GM12801 (cell line): ENCODE results near the gene LPP.

Experiments used
- TF ChIP-seq, protein P1 (sequence below): IDR thresholded peaks from one replicate; pipeline ENCODE4 v1.5.1; 2011; ENCODE audit warnings: control low read depth; ENCODE audit not compliant: insufficient read length; ENCODE audit errors: extremely low read depth

The LPP gene

DNA sequence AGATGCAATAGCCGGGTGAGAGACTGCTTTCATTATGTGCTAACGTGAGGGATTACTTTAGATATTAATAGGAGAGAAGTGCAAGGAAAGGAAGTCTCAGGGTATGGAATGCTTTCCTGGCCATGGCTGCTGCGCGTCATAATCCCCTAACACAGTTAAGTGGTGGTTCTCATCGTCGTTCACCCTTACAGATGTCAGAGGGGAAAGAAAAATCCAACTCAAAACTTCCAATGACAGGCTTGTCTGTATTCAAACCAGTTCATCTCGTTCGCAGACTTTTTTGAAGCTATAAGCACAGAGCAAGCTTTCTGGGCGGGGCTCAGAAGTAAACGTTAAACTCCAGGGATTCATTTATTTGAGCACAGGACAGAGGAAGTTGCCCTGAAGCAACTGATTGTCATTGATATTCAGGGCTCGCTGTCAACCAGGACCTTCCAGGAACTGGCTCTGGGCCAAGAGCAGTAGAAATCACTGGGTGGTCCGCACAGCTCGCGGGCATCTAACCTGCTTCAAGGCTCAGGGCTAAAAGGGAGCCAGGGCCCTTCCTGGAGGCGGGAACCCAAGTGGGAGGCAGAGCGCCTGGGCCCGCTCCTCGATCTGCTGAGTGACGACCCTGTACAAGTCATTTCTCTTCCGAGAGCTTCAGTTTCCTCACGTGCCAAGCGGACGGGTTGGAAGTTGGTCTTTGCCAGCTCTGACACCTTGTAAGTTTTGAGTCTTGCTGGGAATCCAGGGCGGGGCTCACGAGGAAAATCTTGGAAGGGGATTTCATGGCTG lies 1.1 kb upstream of the LPP start:
- TF ChIP-seq, protein P1, sequence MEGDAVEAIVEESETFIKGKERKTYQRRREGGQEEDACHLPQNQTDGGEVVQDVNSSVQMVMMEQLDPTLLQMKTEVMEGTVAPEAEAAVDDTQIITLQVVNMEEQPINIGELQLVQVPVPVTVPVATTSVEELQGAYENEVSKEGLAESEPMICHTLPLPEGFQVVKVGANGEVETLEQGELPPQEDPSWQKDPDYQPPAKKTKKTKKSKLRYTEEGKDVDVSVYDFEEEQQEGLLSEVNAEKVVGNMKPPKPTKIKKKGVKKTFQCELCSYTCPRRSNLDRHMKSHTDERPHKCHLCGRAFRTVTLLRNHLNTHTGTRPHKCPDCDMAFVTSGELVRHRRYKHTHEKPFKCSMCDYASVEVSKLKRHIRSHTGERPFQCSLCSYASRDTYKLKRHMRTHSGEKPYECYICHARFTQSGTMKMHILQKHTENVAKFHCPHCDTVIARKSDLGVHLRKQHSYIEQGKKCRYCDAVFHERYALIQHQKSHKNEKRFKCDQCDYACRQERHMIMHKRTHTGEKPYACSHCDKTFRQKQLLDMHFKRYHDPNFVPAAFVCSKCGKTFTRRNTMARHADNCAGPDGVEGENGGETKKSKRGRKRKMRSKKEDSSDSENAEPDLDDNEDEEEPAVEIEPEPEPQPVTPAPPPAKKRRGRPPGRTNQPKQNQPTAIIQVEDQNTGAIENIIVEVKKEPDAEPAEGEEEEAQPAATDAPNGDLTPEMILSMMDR, result no peak

DNA sequence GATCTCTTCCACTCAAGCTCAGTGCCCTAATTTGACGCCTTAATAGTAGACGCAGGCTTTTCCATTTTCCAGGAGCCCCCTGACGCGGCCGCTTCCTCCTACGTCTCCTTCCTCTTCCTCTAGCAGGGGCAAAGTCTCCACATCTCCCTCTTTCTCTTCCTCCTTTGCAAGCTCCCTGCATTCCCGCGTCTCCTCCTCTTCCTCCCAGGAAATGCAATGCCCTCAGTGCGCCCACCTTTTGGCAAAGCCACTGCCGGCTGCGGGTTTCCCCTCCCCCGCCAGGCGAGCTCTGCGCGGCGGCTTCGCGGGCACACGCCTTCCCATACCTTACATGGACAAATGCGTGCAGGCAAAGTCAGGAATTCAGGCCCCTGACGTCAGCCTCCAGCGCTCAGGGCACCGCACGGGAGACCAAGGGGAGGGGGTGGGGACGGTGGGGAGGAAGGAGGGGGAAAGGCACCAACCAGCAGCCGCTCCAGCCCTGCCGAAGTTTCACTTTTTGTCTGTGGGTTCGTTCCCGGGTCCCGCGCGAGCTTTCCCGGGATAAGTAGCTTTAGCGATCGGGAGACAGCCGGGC lies 432 bp upstream of the LPP start:
- TF ChIP-seq, protein P1, result no peak

DNA sequence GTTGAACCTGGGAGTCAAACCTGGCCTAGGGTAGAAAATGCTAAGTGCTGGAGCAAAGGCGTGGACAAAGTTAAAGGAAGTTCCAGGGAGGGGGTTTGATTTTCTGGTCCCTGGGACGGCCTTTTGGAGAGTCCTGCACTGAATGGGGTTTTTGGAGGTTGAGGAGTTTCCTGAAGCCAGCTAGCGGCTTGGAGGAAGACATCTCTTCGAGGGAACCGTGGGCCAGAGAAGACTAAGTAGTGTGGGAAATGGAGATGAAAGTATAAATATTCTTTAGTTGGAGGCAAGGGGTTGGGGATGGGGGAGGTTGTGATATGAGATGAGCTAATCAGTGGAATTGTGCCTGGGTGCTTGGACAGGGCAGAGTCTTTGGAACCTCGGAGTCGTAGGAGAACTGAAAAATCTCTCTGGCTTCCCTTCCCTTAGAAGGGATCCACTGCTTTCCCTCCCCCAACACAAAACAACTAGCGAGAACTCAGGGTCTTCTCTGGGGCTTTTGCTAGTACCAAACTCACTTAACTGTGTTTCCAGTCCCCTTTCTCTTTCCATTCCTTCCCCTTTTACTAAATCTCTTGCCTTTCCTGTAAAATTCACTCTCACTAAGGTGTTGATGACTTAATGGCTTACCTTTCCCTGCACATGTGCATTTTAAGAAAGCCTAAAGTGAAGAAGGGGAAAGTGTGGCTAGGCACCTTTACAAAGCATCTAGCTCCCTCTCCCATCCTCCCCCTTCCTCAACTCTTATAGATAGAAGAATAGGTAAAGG lies 1.0 kb downstream of the LPP start:
- TF ChIP-seq, protein P1, result no peak

DNA sequence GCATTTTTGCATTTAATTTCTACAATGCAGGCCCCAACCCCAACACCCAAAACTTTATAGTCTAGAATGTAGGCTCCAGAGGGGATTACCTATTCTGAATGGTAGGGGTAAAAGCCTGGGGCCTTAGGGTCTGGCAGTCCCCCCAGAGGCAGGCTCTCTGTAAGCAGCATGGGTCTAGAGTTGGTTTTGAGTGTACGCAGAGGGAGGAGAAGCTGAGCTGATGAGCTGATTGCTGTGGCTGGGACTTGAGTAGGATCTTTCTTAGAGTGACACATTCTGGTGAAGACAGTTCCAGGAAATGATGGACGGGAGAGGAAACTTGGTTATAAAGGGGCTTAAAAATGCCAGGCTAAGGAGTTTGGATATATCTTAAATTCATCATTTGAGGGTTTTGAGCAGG lies 2.1 kb downstream of the LPP start:
- TF ChIP-seq, protein P1, result no peak

- TF ChIP-seq, protein P1, result no peak
Measured at GRCh38 chr3:188157407-188157806, 3.5 kb downstream of the LPP start.

DNA sequence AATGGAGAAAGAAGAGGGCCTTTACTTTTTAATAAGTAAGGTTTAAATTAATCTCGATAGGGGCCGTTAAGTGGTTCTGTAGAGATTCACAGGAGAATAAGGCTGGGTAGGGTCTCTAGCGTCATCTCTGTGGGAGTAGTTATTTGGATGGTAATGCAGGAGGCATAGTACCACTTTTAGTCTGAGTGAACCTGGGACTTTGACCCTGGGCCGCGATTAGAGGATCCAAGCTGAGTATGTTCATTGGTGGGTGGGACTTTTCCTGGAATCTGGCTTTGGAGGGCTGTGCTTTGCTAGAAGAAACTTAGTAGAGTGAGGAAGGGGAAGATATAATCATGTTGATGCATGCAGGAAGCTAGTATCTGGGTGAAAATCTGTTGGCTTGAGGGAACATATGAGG lies 4.0 kb downstream of the LPP start:
- TF ChIP-seq, protein P1, result no peak

DNA sequence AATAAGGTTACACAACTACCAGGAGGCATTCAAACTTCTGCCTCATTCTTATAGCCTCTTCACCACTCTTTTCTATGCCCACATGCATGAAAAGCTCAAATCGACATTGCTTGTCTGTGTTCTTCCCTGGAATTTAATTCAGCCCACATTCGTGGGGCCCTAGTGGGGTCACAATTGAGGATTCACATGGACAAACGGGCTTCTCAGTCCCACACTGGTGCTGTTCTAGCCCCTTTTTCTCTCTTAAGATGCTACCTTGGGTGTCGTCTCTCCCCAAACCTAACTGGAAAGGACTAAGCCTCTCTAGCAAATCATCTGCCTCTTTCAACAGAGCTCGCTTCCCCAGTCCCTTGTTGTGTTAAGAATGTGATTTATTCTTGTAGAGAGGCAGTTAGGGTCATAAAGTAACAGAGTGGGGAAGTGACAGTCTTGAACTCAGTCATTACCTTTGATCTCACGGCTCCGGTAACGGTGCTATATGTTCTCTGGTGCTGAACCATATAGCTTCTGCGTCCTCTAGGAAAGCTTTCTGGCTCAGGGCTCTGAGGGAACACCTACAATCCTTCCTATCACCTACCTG lies 4.9 kb downstream of the LPP start:
- TF ChIP-seq, protein P1, result no peak
